ENCODE measurements around the gene MED31.
"Not testable (repeated sequence)": the region's sequence is repeated elsewhere in the genome, so short reads cannot be mapped to it uniquely, and the experiment has no call there.

The MED31 gene

GRCh38 chr17:6657633-6658287, 6.4 kb upstream of the MED31 start:
- Histone ChIP-seq H2AFZ (ENCODE audit: low read depth, low read length) (no peak overlapping the region), H3K27me3 (ENCODE audit: insufficient read depth, low read length) (peaks cover 47% of the 10 kb centered on the region), H3K4me3 (ENCODE audit: low read length) (no peak overlapping the region), H3K36me3 (ENCODE audit: insufficient read depth, low read length) (no peaks in the 10 kb centered on the region), H3K4me1 (ENCODE audit: insufficient read depth, low read length) (peaks cover 21% of the 10 kb centered on the region), H3K9me3 (ENCODE audit: low read length) (peaks cover 2% of the 10 kb centered on the region)

GRCh38 chr17:6656797-6657632, 5.6 kb upstream of the MED31 start:
- Histone ChIP-seq H3K4me3 (ENCODE audit: low read length) (peak overlapping the region; percentile 11), H3K4me1 (ENCODE audit: insufficient read depth, low read length) (peaks cover 23% of the 10 kb centered on the region), H3K27me3 (ENCODE audit: insufficient read depth, low read length) (peaks cover 44% of the 10 kb centered on the region)
- H3K36me3 ChIP-seq (ENCODE audit: insufficient read depth, low read length); H2AFZ ChIP-seq (ENCODE audit: low read depth, low read length); H3K9me3 ChIP-seq (ENCODE audit: low read length): not testable (repeated sequence)

- H3K9me3 ChIP-seq (ENCODE audit: low read length); H2AFZ ChIP-seq (ENCODE audit: low read depth, low read length); H3K36me3 ChIP-seq (ENCODE audit: insufficient read depth, low read length); H3K4me3 ChIP-seq (ENCODE audit: low read length): not testable (repeated sequence)
- H3K27me3 ChIP-seq (ENCODE audit: insufficient read depth, low read length): peaks cover 37% of the 10 kb centered on the region
- H3K4me1 ChIP-seq (ENCODE audit: insufficient read depth, low read length): peaks cover 23% of the 10 kb centered on the region
Measured at GRCh38 chr17:6655732-6656361, 4.4 kb upstream of the MED31 start.

- peaks cover 28% of the 10 kb centered on the region for H3K4me1 ChIP-seq (ENCODE audit: insufficient read depth, low read length)
- peaks cover 30% of the 10 kb centered on the region for H3K27me3 ChIP-seq (ENCODE audit: insufficient read depth, low read length)
- peak overlapping the region; percentile 33 for H3K4me3 ChIP-seq (ENCODE audit: low read length)
- H3K36me3 ChIP-seq (ENCODE audit: insufficient read depth, low read length): no peaks in the 10 kb centered on the region
- peaks cover 2% of the 10 kb centered on the region for H3K9me3 ChIP-seq (ENCODE audit: low read length)
- H2AFZ ChIP-seq (ENCODE audit: low read depth, low read length): peak overlapping the region; percentile 8
Measured at GRCh38 chr17:6654841-6655731, 3.7 kb upstream of the MED31 start.

GRCh38 chr17:6651919-6652452, 581 bp upstream of the MED31 start:
- Histone ChIP-seq H3K9me3 (ENCODE audit: low read length) (no peaks in the 10 kb centered on the region), H3K4me1 (ENCODE audit: insufficient read depth, low read length) (peaks cover 31% of the 10 kb centered on the region), H3K4me3 (ENCODE audit: low read length) (peak overlapping the region; percentile 78), H3K27me3 (ENCODE audit: insufficient read depth, low read length) (peaks cover 14% of the 10 kb centered on the region), H3K36me3 (ENCODE audit: insufficient read depth, low read length) (peaks cover 18% of the 10 kb centered on the region), H2AFZ (ENCODE audit: low read depth, low read length) (peak overlapping the region; percentile 54)

GRCh38 chr17:6648181-6648580, 3.2 kb downstream of the MED31 start:
- no peaks in the 10 kb centered on the region for H3K27me3 ChIP-seq (ENCODE audit: insufficient read depth, low read length)
- H3K4me3 ChIP-seq (ENCODE audit: low read length): no peak overlapping the region
- peaks cover 45% of the 10 kb centered on the region for H3K36me3 ChIP-seq (ENCODE audit: insufficient read depth, low read length)
- H3K4me1 ChIP-seq (ENCODE audit: insufficient read depth, low read length): peaks cover 12% of the 10 kb centered on the region
- no peak overlapping the region for H2AFZ ChIP-seq (ENCODE audit: low read depth, low read length)
- H3K9me3 ChIP-seq (ENCODE audit: low read length): no peaks in the 10 kb centered on the region

- H2AFZ ChIP-seq (ENCODE audit: low read depth, low read length): no peak overlapping the region
- H3K36me3 ChIP-seq (ENCODE audit: insufficient read depth, low read length): peaks cover 44% of the 10 kb centered on the region
- no peaks in the 10 kb centered on the region for H3K9me3 ChIP-seq (ENCODE audit: low read length)
- H3K4me3 ChIP-seq (ENCODE audit: low read length): no peak overlapping the region
- no peaks in the 10 kb centered on the region for H3K27me3 ChIP-seq (ENCODE audit: insufficient read depth, low read length)
- H3K4me1 ChIP-seq (ENCODE audit: insufficient read depth, low read length): peaks cover 25% of the 10 kb centered on the region
Measured at GRCh38 chr17:6643451-6644125, 7.8 kb downstream of the MED31 start.

GRCh38 chr17:6642592-6642991, 8.8 kb downstream of the MED31 start:
- Histone ChIP-seq H3K4me3 (ENCODE audit: low read length) (peak overlapping the region; percentile 64), H3K4me1 (ENCODE audit: insufficient read depth, low read length) (peaks cover 28% of the 10 kb centered on the region), H2AFZ (ENCODE audit: low read depth, low read length) (no peak overlapping the region), H3K36me3 (ENCODE audit: insufficient read depth, low read length) (peaks cover 37% of the 10 kb centered on the region), H3K27me3 (ENCODE audit: insufficient read depth, low read length) (no peaks in the 10 kb centered on the region), H3K9me3 (ENCODE audit: low read length) (no peaks in the 10 kb centered on the region)

- peaks cover 35% of the 10 kb centered on the region for H3K36me3 ChIP-seq (ENCODE audit: insufficient read depth, low read length)
- H3K9me3 ChIP-seq (ENCODE audit: low read length): no peaks in the 10 kb centered on the region
- H3K4me3 ChIP-seq (ENCODE audit: low read length): peak overlapping the region; percentile 64
- H2AFZ ChIP-seq (ENCODE audit: low read depth, low read length): peak overlapping the region; percentile 60
- peaks cover 28% of the 10 kb centered on the region for H3K4me1 ChIP-seq (ENCODE audit: insufficient read depth, low read length)
- H3K27me3 ChIP-seq (ENCODE audit: insufficient read depth, low read length): no peaks in the 10 kb centered on the region
Measured at GRCh38 chr17:6641247-6641863, 10.1 kb downstream of the MED31 start.

GRCh38 chr17:6640536-6641246, 10.7 kb downstream of the MED31 start, which contains the start of the genes KIAA0753 and TXNDC17:
TSS of gene KIAA0753 (minus strand) at chr17:6640711. CDS start at chr17:6635103, 5,608 bp downstream.
TSS of gene TXNDC17 (plus strand) at chr17:6641060. CDS start at chr17:6641083, 23 bp downstream.
- peaks cover 28% of the 10 kb centered on the region for H3K4me1 ChIP-seq (ENCODE audit: insufficient read depth, low read length)
- H3K4me3 ChIP-seq (ENCODE audit: low read length): peak within 1 kb of the TSS; percentile 64
- no peaks in the 10 kb centered on the region for H3K9me3 ChIP-seq (ENCODE audit: low read length)
- peaks cover 28% of the 10 kb centered on the region for H3K36me3 ChIP-seq (ENCODE audit: insufficient read depth, low read length)
- H3K27me3 ChIP-seq (ENCODE audit: insufficient read depth, low read length): no peaks in the 10 kb centered on the region
- peak within 1 kb of the TSS; percentile 60 for H2AFZ ChIP-seq (ENCODE audit: low read depth, low read length)
